ENCODE data around the gene CASZ1. TPM values are rescaled to one million over a fixed set of nuclear protein-coding genes. Genes with fewer than 3 reads are reported as not detected.

Gene CASZ1
- total RNA-seq, 1 experiment from 2014 or later = 0.58 TPM

DNA sequence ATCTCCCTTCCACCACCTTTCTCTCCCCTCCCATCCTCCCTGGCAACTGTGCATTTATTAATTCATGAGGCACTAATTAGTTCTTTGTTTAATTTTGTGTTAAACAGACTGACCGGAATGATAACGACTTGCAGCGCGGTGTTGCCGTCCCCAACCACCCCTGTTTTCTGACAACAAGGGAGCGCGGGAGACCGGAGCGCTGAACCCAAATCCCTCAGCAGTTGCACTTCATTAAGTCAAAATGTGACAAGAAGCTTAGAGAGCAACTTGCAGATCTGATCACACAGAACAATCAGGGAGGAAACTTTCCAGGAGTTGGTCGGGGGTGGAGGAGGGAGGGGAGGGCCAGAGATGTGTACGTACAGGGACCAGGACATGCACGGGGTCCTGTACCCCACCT, 89.2 kb downstream of the CASZ1 start:
- H3K27ac ChIP-seq = no peak overlapping the region
- no peak overlapping the region for H3K4me3 ChIP-seq
- H3K27me3 ChIP-seq (replicated peaks) = peaks cover 33% of the 10 kb centered on the region
- no peak for DNase-seq (ENCODE audit: low read depth in 1 of 2, low spot score in 2 of 2)
- H3K9me3 ChIP-seq (replicated peaks) = no peaks in the 10 kb centered on the region
- H3K36me3 ChIP-seq = no peaks in the 10 kb centered on the region
- no peaks in the 10 kb centered on the region for H3K4me1 ChIP-seq (replicated peaks)

DNA sequence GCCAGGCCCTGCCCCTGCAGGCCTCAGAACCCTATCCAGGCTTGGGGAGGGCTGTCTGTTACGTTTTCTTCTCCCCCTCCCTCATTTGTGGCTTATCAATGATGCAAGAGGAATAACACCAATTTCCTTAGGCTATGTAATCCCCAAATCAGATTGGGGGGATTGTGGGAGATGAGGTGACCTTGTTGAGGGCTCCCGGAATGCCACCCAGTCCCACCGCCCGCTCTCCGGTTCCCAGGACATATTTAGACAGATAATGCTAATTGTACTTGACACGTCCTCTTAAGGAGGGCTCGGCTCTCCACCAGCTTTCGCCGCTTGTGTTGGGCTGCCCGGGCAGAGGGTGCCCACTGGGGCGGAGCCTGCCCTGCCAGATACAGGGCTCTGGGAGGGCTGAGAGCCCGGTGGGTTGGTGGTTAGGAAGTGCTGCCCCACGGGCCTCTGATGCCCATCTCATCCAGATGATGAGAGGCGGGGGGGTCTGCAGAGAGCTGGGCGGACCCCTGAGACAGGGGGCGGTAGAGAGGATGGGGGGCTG, 90.0 kb downstream of the CASZ1 start:
- H3K4me3 ChIP-seq = no peak overlapping the region
- H3K27me3 ChIP-seq (replicated peaks) = peaks cover 27% of the 10 kb centered on the region
- H3K9me3 ChIP-seq (replicated peaks) = no peaks in the 10 kb centered on the region

DNA sequence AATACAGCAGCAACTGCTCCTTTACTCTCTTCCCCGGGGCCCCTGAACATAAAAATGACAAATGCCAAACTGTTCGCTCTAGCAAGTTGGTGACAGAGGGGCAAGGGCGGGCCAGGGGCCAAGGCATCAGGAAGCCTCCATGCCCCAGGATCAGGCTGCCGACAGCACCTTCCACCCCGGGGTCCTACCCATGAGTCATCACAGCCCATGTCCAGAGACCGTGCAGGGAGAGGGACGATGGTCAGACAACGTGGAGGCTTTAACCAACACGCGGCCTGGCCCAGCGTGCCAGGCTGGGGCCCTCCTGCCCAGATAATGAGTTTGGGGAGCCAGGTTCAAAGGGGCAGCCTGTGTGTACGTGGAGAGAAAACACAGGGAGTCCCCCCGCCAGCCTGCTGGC, 90.5 kb downstream of the CASZ1 start:
- no peak overlapping the region for H3K4me3 ChIP-seq
- no peaks in the 10 kb centered on the region for H3K9me3 ChIP-seq (replicated peaks)

More for the DNA sequence above, 90.0 kb downstream of the CASZ1 start:
- H3K36me3 ChIP-seq = no peaks in the 10 kb centered on the region
- no peak for DNase-seq (ENCODE audit: low read depth in 1 of 2, low spot score in 2 of 2)
- H3K27ac ChIP-seq = no peak overlapping the region
- H3K4me1 ChIP-seq (replicated peaks) = no peaks in the 10 kb centered on the region

DNA sequence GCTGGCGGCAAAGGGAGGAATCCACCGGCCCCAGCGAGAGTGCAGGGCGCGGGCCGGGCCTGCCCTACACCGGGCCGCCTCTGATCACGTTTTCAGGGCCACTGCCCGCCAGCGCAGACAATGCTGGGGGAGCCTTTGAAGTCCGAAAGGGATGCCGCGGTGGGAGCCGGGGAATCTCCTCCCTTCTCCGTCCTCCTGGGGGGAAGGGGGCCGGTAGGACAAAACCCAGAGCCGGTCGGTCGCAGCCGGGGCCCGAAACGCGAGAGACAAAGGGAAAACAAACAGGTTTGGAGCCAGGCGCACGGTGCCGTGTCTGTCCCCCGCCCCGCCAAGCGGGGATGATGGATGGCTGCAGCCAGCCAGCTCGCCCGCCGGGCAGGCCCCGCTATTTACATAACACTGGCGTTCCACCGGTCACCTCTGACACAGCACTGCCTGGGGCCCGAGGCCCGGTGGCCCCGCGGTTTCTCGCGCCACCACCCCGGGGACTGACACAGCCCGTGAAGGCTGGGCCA, 92.0 kb downstream of the CASZ1 start:
- Histone ChIP-seq H3K9me3 (replicated peaks) (no peaks in the 10 kb centered on the region), H3K4me1 (replicated peaks) (no peaks in the 10 kb centered on the region), H3K27me3 (replicated peaks) (peaks cover 37% of the 10 kb centered on the region), H3K27ac (no peak overlapping the region), H3K36me3 (no peaks in the 10 kb centered on the region), H3K4me3 (no peak overlapping the region)
- no peak for DNase-seq (ENCODE audit: low read depth in 1 of 2, low spot score in 2 of 2)

More for the DNA sequence above, 90.5 kb downstream of the CASZ1 start:
- H3K27ac ChIP-seq = no peak overlapping the region
- no peaks in the 10 kb centered on the region for H3K36me3 ChIP-seq
- peaks cover 31% of the 10 kb centered on the region for H3K27me3 ChIP-seq (replicated peaks)
- DNase-seq (ENCODE audit: low read depth in 1 of 2, low spot score in 2 of 2) = no peak
- H3K4me1 ChIP-seq (replicated peaks) = no peaks in the 10 kb centered on the region

DNA sequence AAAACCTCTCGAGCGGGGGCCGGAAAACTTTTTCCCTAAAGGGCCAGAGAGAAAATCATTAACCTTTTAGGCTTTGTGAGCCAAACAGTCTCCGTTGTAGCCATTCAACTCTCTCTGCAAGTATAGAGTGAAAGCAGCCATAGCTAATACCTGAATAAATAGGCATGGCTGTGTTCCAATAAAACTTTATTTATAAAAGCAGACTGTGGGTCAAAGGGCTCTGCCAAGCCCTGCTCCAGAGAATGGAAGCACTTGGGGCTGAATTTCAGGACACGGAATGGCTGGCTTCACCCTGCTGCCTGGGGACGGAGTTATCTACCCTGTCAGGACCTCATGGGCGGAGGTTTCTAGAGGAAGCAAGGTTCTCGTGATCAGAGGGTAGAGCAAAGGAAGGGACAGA, 92.7 kb downstream of the CASZ1 start:
- no peak for DNase-seq (ENCODE audit: low read depth in 1 of 2, low spot score in 2 of 2)
- H3K36me3 ChIP-seq = no peaks in the 10 kb centered on the region
- no peak overlapping the region for H3K27ac ChIP-seq
- H3K4me3 ChIP-seq = no peak overlapping the region
- H3K27me3 ChIP-seq (replicated peaks) = peaks cover 40% of the 10 kb centered on the region
- H3K4me1 ChIP-seq (replicated peaks) = no peaks in the 10 kb centered on the region
- H3K9me3 ChIP-seq (replicated peaks) = no peaks in the 10 kb centered on the region

DNA sequence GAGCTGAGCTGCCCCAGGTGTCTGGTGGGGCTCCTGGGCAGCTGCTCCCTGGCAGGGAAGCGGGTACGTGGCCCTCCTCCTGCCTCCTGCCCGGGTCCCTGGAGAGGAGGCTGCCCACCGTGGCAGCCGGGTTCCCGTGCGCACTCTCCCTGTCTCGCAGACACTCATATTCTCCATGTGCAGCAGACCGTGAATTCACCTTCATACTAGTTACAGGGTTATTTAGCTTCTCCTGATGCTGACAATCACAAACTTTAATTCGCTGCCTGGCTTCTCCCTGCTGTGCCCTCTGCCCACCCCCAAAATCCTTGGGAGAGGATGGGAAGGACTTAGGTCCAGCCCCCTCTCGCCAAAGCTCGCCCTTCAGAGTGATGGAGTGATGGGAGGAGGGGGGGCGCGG, 95.3 kb downstream of the CASZ1 start:
- peaks cover 42% of the 10 kb centered on the region for H3K27me3 ChIP-seq (replicated peaks)

DNA sequence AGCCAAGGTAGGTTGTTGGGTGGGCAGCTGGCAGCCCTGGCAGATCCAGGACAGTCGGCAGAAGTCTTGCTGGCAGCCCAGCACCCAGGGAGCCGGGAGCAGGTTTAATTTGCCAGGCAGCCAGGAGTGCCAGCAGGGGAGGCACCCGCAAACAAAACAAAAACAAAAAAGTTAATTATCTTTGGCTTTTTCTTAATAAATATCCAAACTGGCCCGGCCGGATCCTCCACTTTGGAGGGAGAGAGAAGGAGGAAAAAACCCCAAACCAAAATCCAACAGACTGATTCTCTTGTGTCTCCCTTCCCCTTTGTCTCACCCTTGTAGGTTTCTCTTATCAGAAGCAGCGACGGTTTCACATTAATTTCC, 97.0 kb downstream of the CASZ1 start:
- no peak for DNase-seq (ENCODE audit: low read depth in 1 of 2, low spot score in 2 of 2)
- H3K27me3 ChIP-seq (replicated peaks) = peaks cover 45% of the 10 kb centered on the region

More for the DNA sequence above, 95.3 kb downstream of the CASZ1 start:
- DNase-seq (ENCODE audit: low read depth in 1 of 2, low spot score in 2 of 2) = no peak
- Histone ChIP-seq H3K36me3 (no peaks in the 10 kb centered on the region), H3K9me3 (replicated peaks) (no peaks in the 10 kb centered on the region), H3K27ac (no peak overlapping the region), H3K4me1 (replicated peaks) (no peaks in the 10 kb centered on the region), H3K4me3 (no peak overlapping the region)

DNA sequence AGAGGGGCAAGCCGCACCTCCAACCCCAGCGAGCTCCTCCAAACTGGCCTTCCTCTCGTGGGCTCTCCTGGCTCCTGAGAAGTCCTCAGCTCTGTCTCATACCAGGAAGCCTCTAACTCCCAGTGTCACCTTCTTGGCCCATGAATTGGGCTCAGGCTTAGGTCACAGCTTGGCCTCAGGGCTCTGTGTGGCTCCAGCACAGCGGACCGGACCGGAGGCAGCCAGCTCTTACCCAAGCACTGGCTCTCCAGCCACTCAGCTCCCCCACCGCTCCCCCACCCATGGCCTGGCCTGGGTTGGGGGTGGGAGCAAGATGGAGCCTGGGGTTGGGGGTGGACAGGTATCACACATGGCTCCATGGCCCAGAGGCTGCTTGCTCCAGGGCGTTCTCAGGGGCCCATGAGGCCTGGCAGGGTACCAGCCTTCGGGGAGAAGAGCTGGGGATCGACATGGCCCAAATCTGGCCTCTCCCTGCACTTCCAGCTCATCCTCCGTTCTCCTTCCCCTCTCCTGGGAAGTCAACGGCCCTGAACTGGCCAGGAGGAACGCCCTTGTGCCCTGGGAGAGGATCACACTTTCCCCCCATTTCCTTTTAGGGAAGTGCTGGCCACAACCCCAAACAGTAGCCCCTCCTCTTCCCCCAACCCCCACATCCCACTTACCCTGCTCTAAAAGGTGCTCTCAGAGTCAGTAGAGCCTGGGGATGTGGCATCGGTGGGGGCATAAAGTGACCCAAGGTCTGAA, 97.5 kb downstream of the CASZ1 start:
- Histone ChIP-seq H3K9me3 (replicated peaks) (no peaks in the 10 kb centered on the region), H3K27ac (no peak overlapping the region), H3K27me3 (replicated peaks) (peaks cover 39% of the 10 kb centered on the region), H3K36me3 (no peaks in the 10 kb centered on the region), H3K4me3 (no peak overlapping the region), H3K4me1 (replicated peaks) (peaks cover 4% of the 10 kb centered on the region)
- no peak for DNase-seq (ENCODE audit: low read depth in 1 of 2, low spot score in 2 of 2)

More for the DNA sequence above, 97.0 kb downstream of the CASZ1 start:
- peaks cover 4% of the 10 kb centered on the region for H3K4me1 ChIP-seq (replicated peaks)
- H3K27ac ChIP-seq = no peak overlapping the region
- H3K36me3 ChIP-seq = no peaks in the 10 kb centered on the region
- H3K4me3 ChIP-seq = no peak overlapping the region
- no peaks in the 10 kb centered on the region for H3K9me3 ChIP-seq (replicated peaks)

DNA sequence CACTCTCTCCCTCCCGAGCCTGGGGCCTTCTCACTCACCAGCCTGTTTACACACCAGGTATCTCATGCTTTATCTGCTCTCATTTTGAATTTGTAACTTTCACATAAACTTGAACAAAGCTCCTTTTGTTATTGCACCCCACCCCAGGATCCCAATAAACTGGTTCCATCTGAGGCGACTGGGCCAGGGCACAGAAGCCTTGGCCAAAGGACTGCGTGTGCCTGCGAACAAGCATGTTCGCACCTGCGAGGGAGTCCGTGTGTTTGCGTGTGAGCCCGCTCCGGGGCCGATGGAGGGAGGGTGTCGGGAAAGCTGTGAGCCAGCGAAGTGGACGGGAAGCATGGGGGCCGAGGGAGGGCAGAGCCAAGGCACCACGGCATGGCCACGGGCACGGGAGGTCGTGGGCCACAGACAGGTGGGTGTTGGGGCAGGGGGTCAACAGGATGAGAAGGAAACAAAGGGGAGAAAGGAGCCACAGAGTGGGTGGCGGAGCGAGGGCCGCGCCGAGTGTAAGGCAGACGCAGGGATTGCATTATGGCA, 98.8 kb downstream of the CASZ1 start:
- no peak for DNase-seq (ENCODE audit: low read depth in 1 of 2, low spot score in 2 of 2)
- Histone ChIP-seq H3K27me3 (replicated peaks) (peaks cover 35% of the 10 kb centered on the region), H3K4me3 (no peak overlapping the region)

DNA sequence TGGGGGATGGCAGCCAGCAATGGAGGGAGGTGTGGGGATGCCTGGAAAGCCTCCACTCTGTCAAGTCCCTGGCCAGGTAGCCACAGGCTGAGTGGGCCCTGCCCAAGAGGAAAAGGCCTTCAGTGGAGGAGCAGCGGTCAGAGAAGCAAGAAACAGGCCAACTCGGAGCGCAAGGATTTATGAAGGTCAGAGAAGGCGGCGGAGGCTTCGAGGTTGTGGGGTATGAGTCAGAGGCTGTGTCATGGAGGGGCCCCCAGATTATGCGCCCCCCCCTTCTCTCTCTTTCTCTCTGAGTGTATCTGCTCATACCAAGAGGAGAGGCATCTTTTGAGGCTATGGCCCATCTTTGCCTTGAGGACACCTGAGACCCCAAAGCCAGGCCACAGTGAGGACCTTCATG, 99.5 kb downstream of the CASZ1 start:
- H3K27me3 ChIP-seq (replicated peaks) = peaks cover 33% of the 10 kb centered on the region
- no peaks in the 10 kb centered on the region for H3K9me3 ChIP-seq (replicated peaks)
- H3K27ac ChIP-seq = no peak overlapping the region
- no peak overlapping the region for H3K4me3 ChIP-seq
- no peak for DNase-seq (ENCODE audit: low read depth in 1 of 2, low spot score in 2 of 2)
- H3K36me3 ChIP-seq = no peaks in the 10 kb centered on the region
- peaks cover 4% of the 10 kb centered on the region for H3K4me1 ChIP-seq (replicated peaks)

More for the DNA sequence above, 98.8 kb downstream of the CASZ1 start:
- Histone ChIP-seq H3K36me3 (no peaks in the 10 kb centered on the region), H3K9me3 (replicated peaks) (no peaks in the 10 kb centered on the region), H3K4me1 (replicated peaks) (peaks cover 4% of the 10 kb centered on the region), H3K27ac (no peak overlapping the region)

DNA sequence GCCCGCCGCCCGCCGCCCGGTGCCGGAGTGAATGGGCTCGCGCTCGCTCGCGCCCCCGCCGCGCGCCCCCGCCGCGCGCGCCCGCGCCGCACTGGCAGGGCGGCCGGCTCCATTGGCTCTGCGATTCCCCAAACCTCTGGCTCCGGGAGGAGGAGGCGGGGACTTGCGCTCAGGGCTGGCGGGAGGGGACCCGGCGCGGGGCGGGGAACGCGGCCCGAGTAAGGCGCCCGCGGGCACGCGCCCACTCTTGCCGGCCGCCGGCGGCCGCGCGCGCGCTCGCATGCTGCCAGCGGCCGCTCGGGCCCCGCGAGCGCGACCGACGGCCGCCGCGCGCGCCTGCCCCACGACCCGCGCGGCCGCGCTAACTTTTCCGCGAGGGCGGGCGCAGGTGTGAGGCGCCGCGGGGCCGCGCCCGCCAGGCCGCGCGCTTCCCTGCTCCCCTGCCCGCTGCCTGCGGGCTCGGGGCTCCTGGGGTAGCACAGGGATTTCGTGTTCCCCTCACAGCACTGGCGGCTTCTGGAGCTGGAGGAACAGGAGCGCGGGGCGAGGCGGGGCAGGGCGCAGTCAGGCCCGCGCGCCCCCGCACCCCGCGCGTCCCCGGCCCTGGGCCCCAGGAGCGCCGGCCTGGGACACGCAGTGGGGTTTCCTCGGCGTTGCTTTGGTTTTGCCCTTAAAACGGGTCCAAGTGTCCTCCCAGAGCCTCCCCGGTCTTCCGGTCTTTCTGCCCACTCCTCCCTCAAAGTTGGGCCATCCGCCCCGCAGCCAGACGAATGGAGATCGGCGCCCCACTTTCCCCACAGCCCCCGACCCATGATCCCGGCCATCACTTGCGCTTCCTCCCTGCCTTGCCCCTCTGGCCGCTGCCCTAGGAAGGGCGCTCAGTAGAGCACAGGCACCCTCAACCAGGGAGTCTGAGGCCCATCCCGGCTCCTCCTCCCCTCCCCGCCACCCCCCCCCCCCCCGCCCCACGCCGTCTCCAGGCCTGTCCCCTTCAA, 101.5 kb downstream of the CASZ1 start:
- Histone ChIP-seq H3K9me3 (replicated peaks) (no peaks in the 10 kb centered on the region), H3K4me1 (replicated peaks) (peaks cover 4% of the 10 kb centered on the region), H3K27ac (no peak overlapping the region), H3K27me3 (replicated peaks) (peaks cover 33% of the 10 kb centered on the region), H3K4me3 (peak overlapping the region; percentile 31), H3K36me3 (no peaks in the 10 kb centered on the region)
- peak; percentile 36 to 80 for DNase-seq (ENCODE audit: low read depth in 1 of 2, low spot score in 2 of 2)

DNA sequence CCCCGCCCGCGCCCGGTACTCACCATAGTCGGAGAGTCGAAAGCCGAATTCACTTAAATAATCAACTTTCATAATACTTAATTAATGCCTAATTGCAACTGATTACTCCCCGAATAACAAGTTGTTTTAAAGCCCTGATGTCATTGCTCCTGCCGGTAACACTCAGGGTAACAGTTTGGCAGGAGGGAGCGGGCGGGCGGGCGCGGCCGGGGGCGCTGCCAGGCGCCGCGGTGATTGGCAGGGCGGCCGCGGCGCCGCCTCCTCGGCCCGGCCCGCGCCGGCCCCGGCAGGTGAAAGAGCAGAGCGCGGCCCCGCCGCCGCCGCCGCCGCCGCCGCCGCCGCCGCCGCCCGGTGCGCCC, 102.2 kb downstream of the CASZ1 start:
- peak overlapping the region; percentile 53 for H3K4me3 ChIP-seq

DNA sequence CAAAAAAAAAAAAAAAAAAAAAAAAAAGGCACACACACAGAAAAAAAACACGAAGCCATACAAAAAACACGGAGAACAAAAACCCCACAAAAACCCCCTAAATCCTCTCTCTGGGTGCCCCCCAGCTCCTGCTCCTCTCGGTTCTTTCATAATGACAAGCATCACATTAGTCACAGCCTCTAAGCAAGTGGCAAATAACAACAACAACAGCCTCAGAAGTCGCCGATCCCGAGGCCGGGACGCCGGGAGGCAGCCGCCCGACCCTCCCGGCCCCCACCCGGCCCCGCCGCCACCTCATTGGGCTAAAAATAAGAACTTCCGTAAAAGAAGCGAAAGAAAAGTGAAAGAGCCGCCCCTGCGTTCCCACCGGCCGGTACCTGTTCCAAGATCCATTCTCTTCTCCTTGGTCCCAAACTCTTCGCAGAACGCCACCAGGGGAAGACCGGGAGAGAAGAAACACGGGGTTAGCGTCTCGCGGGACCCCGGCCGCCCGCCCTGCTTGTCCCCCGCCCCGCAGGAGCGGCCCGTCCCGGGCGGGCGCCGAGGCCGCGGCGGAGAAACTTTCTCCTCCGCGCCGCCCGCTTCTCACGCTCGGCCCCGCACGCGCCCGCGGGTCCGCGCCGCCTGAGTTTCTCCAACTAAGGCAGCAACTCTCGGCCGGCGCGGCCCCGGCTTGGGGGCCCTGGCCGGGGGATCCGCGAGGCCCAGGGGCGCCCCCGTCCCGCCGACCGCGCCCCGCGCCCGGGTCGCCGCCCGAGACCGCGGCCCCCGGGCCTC, 102.8 kb downstream of the CASZ1 start:
- Histone ChIP-seq H3K36me3 (no peaks in the 10 kb centered on the region), H3K27ac (no peak overlapping the region), H3K4me3 (peak overlapping the region; percentile 53), H3K4me1 (replicated peaks) (peaks cover 4% of the 10 kb centered on the region), H3K27me3 (replicated peaks) (peaks cover 29% of the 10 kb centered on the region), H3K9me3 (replicated peaks) (no peaks in the 10 kb centered on the region)
- no peak for DNase-seq (ENCODE audit: low read depth in 1 of 2, low spot score in 2 of 2)

More for the DNA sequence above, 102.2 kb downstream of the CASZ1 start:
- Histone ChIP-seq H3K36me3 (no peaks in the 10 kb centered on the region), H3K9me3 (replicated peaks) (no peaks in the 10 kb centered on the region), H3K4me1 (replicated peaks) (peaks cover 4% of the 10 kb centered on the region), H3K27me3 (replicated peaks) (peaks cover 31% of the 10 kb centered on the region), H3K27ac (no peak overlapping the region)
- no peak for DNase-seq (ENCODE audit: low read depth in 1 of 2, low spot score in 2 of 2)

Data from SJSA1 (cell line).